Colonic mucosa (tissue), 4 donors: ENCODE measurements around the gene GBP6. TPM values are rescaled to one million over a fixed set of nuclear protein-coding genes. Genes with fewer than 3 reads are reported as not detected.
"Not testable (repeated sequence)": the region's sequence is repeated elsewhere in the genome, so short reads cannot be mapped to it uniquely, and the experiment has no call there.

Source experiments
- DNase-seq: peaks from one replicate; pipeline ENCODE4 v3.0.0-alpha.2; 2020
- H3K27ac ChIP-seq: fragments of 200-600 bp; one replicate; pipeline ENCODE4 v1.8.0; 2021
- H3K27me3 ChIP-seq: fragments of 200-600 bp; one replicate; pipeline ENCODE4 v1.8.0; 2021
- H3K36me3 ChIP-seq: fragments of 200-600 bp; one replicate; pipeline ENCODE4 v1.8.0; 2021
- H3K4me1 ChIP-seq: fragments of 200-600 bp; one replicate; pipeline ENCODE4 v1.8.0; 2021; ENCODE audit warnings: mild to moderate bottlenecking
- H3K4me3 ChIP-seq: fragments of 200-600 bp; one replicate; pipeline ENCODE4 v1.8.0; 2021
- H3K9ac ChIP-seq, 2 donors: one replicate each; pipeline ENCODE4 v1.7.0; 2013; ENCODE audit warnings: control low read depth in 2 of 2, low read depth in 2 of 2, low read length in 2 of 2
- H3K9me3 ChIP-seq: fragments of 200-600 bp; one replicate; pipeline ENCODE4 v1.8.0; 2021
- intact Hi-C: fragments of 100-400 bp; cut with DNase I; formaldehyde crosslinking; loops from one replicate; pipeline ENCODE4 v1.14.1; 2022
- total RNA-seq, 2 donors: library from RNA; stranded (reverse); fragmentation: NEBNext Ultra II Directional in 1 of 2; extraction: Animal tissue kit (Norgen Biotek cat#: 25700) in 1 of 2; gene quantifications; one replicate each; pipeline ENCODE4 v1.2.1, GENCODE V29; 2021
- TF ChIP-seq, protein P1 (sequence below): fragments of 200-600 bp; IDR thresholded peaks from one replicate; pipeline ENCODE4 v1.8.0; 2022; ENCODE audit warnings: antibody characterized with exemption, mild to moderate bottlenecking
- donor health status: healthy.
- donor health status: DM: no; HTN: no; CAD: no.
- donor health status: DM: no; HTN: no; CAD: no.

GBP6 gene
- total RNA-seq, 2 donors from 2014 or later, result not detected

GRCh38 chr1:89337903-89338302 lies 26.0 kb upstream of the GBP6 start:
- Histone ChIP-seq H3K36me3 (no peaks in the 10 kb centered on the region), H3K4me3 (no peak overlapping the region), H3K27ac (no peak overlapping the region), H3K4me1 (no peaks in the 10 kb centered on the region), H3K9me3 (no peaks in the 10 kb centered on the region), H3K27me3 (no peaks in the 10 kb centered on the region), H3K9ac (no peak overlapping the region)
- DNase-seq, result no peak
- intact Hi-C loops, result no loop called here
- TF ChIP-seq, protein P1, sequence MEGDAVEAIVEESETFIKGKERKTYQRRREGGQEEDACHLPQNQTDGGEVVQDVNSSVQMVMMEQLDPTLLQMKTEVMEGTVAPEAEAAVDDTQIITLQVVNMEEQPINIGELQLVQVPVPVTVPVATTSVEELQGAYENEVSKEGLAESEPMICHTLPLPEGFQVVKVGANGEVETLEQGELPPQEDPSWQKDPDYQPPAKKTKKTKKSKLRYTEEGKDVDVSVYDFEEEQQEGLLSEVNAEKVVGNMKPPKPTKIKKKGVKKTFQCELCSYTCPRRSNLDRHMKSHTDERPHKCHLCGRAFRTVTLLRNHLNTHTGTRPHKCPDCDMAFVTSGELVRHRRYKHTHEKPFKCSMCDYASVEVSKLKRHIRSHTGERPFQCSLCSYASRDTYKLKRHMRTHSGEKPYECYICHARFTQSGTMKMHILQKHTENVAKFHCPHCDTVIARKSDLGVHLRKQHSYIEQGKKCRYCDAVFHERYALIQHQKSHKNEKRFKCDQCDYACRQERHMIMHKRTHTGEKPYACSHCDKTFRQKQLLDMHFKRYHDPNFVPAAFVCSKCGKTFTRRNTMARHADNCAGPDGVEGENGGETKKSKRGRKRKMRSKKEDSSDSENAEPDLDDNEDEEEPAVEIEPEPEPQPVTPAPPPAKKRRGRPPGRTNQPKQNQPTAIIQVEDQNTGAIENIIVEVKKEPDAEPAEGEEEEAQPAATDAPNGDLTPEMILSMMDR, result no peak

- H3K4me3 ChIP-seq, result no peak overlapping the region
- no peak overlapping the region for H3K27ac ChIP-seq
- TF ChIP-seq, protein P1, result no peak
- no peaks in the 10 kb centered on the region for H3K4me1 ChIP-seq
- intact Hi-C loops, result no loop called here
- no peak for DNase-seq
- no peaks in the 10 kb centered on the region for H3K9me3 ChIP-seq
- no peak overlapping the region for H3K9ac ChIP-seq
- no peaks in the 10 kb centered on the region for H3K36me3 ChIP-seq
- H3K27me3 ChIP-seq, result no peaks in the 10 kb centered on the region
Measured at GRCh38 chr1:89339039-89339438, 24.8 kb upstream of the GBP6 start.

GRCh38 chr1:89345479-89345878 lies 18.4 kb upstream of the GBP6 start:
- intact Hi-C loops, H3K4me1 ChIP-seq, H3K9me3 ChIP-seq, H3K27me3 ChIP-seq, H3K27ac ChIP-seq, H3K4me3 ChIP-seq, DNase-seq, H3K36me3 ChIP-seq, H3K9ac ChIP-seq: not testable (repeated sequence)

- Histone ChIP-seq H3K9me3 (no peaks in the 10 kb centered on the region), H3K27me3 (no peaks in the 10 kb centered on the region), H3K4me1 (no peaks in the 10 kb centered on the region), H3K27ac (no peak overlapping the region), H3K4me3 (no peak overlapping the region), H3K36me3 (no peaks in the 10 kb centered on the region), H3K9ac (no peak overlapping the region)
- DNase-seq, result no peak
- TF ChIP-seq, protein P1, result no peak
- intact Hi-C loops, result no loop called here
Measured at GRCh38 chr1:89347296-89347695, 16.6 kb upstream of the GBP6 start.

DNA sequence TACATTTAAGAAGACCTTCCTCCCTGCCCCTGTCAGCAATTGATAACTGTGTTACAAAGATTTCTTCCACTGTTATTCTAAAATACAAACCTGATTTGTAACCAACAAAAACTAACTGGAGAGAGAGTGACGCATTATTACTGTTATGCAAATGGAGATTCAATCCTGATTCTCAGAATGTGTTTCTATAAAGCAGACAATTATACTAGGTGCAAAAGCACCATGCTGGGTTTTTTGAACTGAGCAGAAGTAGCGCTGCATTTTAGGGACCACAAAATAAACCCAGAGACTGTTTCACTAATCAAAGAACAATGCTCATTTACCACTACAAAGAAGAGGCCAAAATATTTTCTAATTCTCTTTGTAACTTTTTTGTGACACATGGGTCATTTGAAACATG lies 13.6 kb upstream of the GBP6 start:
- TF ChIP-seq, protein P1, result no peak
- Histone ChIP-seq H3K27me3 (no peaks in the 10 kb centered on the region), H3K9me3 (no peaks in the 10 kb centered on the region), H3K9ac (no peak overlapping the region), H3K4me1 (no peaks in the 10 kb centered on the region), H3K27ac (no peak overlapping the region), H3K4me3 (no peak overlapping the region), H3K36me3 (no peaks in the 10 kb centered on the region)
- DNase-seq, result no peak
- intact Hi-C loops, result no loop called here

GRCh38 chr1:89351597-89352311 lies 12.1 kb upstream of the GBP6 start:
- TF ChIP-seq, protein P1, result no peak
- H3K36me3 ChIP-seq, result no peaks in the 10 kb centered on the region
- H3K27ac ChIP-seq, result no peak overlapping the region
- intact Hi-C loops, result no loop called here
- DNase-seq, result no peak
- H3K27me3 ChIP-seq, result no peaks in the 10 kb centered on the region
- H3K9ac ChIP-seq, result no peak overlapping the region
- H3K9me3 ChIP-seq, result no peaks in the 10 kb centered on the region
- H3K4me1 ChIP-seq, result no peaks in the 10 kb centered on the region
- no peak overlapping the region for H3K4me3 ChIP-seq
